ENCODE results near the gene RSPH1. TPM values are rescaled to one million over a fixed set of nuclear protein-coding genes. Genes with fewer than 3 reads are reported as not detected.

Gene RSPH1
- total RNA-seq, result under 1 TPM in 3 of 4 donors, not detected in 1; 0.50 to 0.78 (median 0.57) TPM

DNA sequence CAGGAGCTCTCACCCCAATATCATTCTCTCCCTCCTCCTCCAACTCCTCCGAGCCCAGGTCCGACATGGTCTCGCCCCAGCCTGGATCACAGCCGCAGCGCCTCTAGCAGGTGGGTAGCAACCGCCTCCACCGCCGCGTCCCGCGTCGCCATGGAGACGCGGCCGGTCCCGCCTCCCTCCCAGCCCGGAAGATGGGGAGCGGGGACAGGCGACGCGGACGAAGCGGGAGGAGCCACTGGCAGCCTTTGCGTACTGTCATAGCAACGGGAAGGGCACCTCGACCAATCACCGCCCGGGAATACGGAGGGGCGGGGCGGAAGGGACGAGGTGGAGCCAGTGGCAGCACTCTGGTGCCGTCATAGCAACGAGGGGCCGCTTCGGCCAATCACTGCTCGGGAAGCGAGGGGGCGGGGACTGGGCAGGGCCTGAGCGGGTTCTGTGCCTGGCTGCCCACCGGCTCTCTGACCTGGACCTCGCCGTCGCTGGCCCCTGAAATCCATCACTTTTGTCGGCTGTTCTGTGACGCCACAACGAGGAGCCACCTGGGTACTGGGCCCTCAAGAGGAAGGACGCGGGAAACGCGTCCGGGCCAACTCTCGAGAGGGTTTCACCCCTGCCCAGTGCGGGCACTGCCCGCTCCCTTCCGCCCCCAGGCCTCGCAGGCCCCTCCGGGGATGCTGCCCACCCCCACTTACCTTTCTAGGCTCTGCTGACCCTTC lies at the start of gene RSPH1:
Gene RSPH1 (minus strand): TSS at position 105 of the 719 bp plus-strand sequence. CDS start 38 bp downstream, at position 67.
- Histone ChIP-seq H3K4me3 (peak within 1 kb of the TSS; percentile 62 to 78 (median 64)), H3K27ac (replicated peaks in 1 of 4) (peak within 1 kb of the TSS; percentile 85 to 92 (median 88)), H3K9me3 (no peaks in the 10 kb centered on the region), H3K4me1 (peaks cover 12 to 17% (median 14%) of the 10 kb centered on the region in 4 donors), H3K36me3 (no peaks in the 10 kb centered on the region), H3K27me3 (no peaks in the 10 kb centered on the region)
- DNase-seq (ENCODE audit: extremely low spot score), result peak; percentile 100
- TF ChIP-seq, protein P1, sequence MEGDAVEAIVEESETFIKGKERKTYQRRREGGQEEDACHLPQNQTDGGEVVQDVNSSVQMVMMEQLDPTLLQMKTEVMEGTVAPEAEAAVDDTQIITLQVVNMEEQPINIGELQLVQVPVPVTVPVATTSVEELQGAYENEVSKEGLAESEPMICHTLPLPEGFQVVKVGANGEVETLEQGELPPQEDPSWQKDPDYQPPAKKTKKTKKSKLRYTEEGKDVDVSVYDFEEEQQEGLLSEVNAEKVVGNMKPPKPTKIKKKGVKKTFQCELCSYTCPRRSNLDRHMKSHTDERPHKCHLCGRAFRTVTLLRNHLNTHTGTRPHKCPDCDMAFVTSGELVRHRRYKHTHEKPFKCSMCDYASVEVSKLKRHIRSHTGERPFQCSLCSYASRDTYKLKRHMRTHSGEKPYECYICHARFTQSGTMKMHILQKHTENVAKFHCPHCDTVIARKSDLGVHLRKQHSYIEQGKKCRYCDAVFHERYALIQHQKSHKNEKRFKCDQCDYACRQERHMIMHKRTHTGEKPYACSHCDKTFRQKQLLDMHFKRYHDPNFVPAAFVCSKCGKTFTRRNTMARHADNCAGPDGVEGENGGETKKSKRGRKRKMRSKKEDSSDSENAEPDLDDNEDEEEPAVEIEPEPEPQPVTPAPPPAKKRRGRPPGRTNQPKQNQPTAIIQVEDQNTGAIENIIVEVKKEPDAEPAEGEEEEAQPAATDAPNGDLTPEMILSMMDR (IDR thresholded peaks at IDR 0.05), result peak in 1 of 3 experiments; percentile 1
- TF ChIP-seq POLR2AphosphoS5 (IDR thresholded peaks at IDR 0.05), result peak; percentile 86 to 93
- TF ChIP-seq EP300 (IDR thresholded peaks at IDR 0.05), result no peak
- TF ChIP-seq POLR2A (IDR thresholded peaks at IDR 0.05; ENCODE audit: low read depth), result peak; percentile 54
- WGBS, result under 1% methylated on average over 23 of the region's 58 CpGs
- intact Hi-C loops (cut with DNase I), result no loop called here

DNA sequence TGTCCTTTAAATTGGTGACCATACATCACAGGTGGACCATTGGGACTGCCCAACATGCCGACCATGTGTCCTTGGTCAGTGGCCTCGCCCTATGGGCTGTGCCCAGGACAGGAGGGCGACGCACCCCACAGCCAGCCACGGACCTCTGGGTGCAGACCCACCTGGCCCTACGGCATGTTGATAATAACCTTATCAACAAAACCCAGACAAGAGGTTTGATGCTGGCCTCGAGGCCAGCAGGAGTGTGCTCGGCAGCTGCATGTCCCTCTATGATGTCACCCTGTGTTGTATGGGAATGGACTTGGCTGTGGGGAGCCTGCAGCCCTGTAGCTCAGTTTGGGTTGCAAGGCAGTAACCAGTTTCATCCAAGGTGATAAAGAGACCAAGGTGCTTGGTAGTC lies 49.7 kb upstream of the RSPH1 start:
- WGBS, result 88% methylated on average over 5 of the region's 8 CpGs
- no peak for DNase-seq (ENCODE audit: extremely low spot score)
- Histone ChIP-seq H3K36me3 (peaks cover 9 to 86% (median 71%) of the 10 kb centered on the region in 4 donors), H3K4me1 (no peaks in the 10 kb centered on the region), H3K27ac (replicated peaks in 1 of 4) (no peak overlapping the region), H3K27me3 (no peaks in the 10 kb centered on the region), H3K9me3 (no peaks in the 10 kb centered on the region), H3K4me3 (no peak overlapping the region)
- intact Hi-C loops (cut with DNase I), result no loop called here
- TF ChIP-seq EP300 (IDR thresholded peaks at IDR 0.05) (no peak), POLR2A (IDR thresholded peaks at IDR 0.05; ENCODE audit: low read depth) (no peak), POLR2AphosphoS5 (IDR thresholded peaks at IDR 0.05) (no peak)
- TF ChIP-seq, protein P1 (IDR thresholded peaks at IDR 0.05), result no peak

DNA sequence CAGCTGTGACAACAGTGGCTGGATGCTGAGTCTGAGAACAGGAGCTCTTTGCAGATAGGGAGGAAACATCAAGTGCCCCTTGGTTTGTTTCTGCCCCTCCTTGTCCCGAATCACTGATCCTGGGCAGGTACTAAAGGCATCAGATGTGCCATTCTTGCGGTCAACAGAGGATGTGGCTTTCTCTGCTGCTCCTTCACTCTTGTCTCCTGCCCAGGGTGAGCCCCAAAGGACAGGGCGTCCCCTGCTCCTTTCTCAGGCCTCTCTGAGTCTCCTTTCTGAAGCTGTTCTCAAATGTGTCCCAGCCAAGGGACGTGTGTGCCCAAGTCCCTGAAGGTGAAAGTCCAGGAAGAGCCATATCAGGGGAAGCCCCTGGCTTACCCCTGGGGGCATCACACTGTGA lies 49.3 kb upstream of the RSPH1 start:
- Histone ChIP-seq H3K36me3 (peaks cover 9 to 90% (median 73%) of the 10 kb centered on the region in 4 donors), H3K9me3 (no peaks in the 10 kb centered on the region), H3K27ac (replicated peaks in 1 of 4) (no peak overlapping the region), H3K4me1 (no peaks in the 10 kb centered on the region), H3K4me3 (no peak overlapping the region), H3K27me3 (no peaks in the 10 kb centered on the region)
- intact Hi-C loops (cut with DNase I), result no loop called here
- 100% methylated on average over 2 of the region's 4 CpGs for WGBS
- TF ChIP-seq POLR2A (IDR thresholded peaks at IDR 0.05; ENCODE audit: low read depth) (no peak), POLR2AphosphoS5 (IDR thresholded peaks at IDR 0.05) (no peak), EP300 (IDR thresholded peaks at IDR 0.05) (no peak)
- TF ChIP-seq, protein P1 (IDR thresholded peaks at IDR 0.05), result no peak
- DNase-seq (ENCODE audit: extremely low spot score), result no peak

DNA sequence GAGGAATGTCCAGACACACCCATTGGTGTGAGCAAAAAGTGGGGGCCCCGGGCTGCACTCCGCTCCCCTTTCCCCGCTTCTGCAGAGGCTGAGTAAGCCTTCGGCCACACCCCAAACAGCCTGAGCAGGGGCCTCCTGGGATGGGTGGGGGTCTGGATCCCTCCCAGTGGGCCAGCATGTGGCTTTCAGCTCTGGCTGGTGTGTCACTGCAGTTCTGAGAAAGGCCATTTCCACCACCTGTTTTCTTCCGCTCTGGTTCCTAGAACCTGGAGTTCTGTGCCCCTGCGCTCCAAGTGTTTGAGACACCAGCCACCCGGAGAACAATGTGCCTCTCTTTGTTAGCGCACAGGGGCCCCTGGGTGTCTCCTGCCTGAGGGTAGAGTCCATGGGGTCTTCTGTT lies 48.5 kb upstream of the RSPH1 start:
- Histone ChIP-seq H3K9me3 (no peaks in the 10 kb centered on the region), H3K27me3 (no peaks in the 10 kb centered on the region), H3K36me3 (peaks cover 9 to 98% (median 77%) of the 10 kb centered on the region in 4 donors), H3K4me1 (no peaks in the 10 kb centered on the region), H3K4me3 (no peak overlapping the region), H3K27ac (replicated peaks in 1 of 4) (no peak overlapping the region)
- DNase-seq (ENCODE audit: extremely low spot score), result no peak
- intact Hi-C loops (cut with DNase I), result no loop called here
- WGBS, result 92% methylated on average over 8 of the region's 8 CpGs
- TF ChIP-seq, protein P1 (IDR thresholded peaks at IDR 0.05), result no peak
- no peak for TF ChIP-seq EP300 (IDR thresholded peaks at IDR 0.05)
- no peak for TF ChIP-seq POLR2A (IDR thresholded peaks at IDR 0.05; ENCODE audit: low read depth)
- TF ChIP-seq POLR2AphosphoS5 (IDR thresholded peaks at IDR 0.05), result no peak
